Suprapubic skin (tissue), 4 donors: ENCODE data around the gene CAMTA1. TPM values are rescaled to one million over a fixed set of nuclear protein-coding genes. Genes with fewer than 3 reads are reported as not detected.

Experiments used
- DNase-seq, 2 donors: peaks; one replicate each; pipeline ENCODE4 v3.0.0-alpha.2; 2019; ENCODE audit warnings: low spot score in 2 of 2
- H3K27ac ChIP-seq: fragments of 200-600 bp; sonication (generic); one replicate; pipeline ENCODE4 v1.5.1; 2019
- H3K27me3 ChIP-seq: fragments of 200-600 bp; sonication (generic); one replicate; pipeline ENCODE4 v1.5.1; 2019
- H3K36me3 ChIP-seq: fragments of 200-600 bp; sonication (generic); one replicate; pipeline ENCODE4 v1.5.1; 2019
- H3K4me1 ChIP-seq: fragments of 200-600 bp; sonication (generic); one replicate; pipeline ENCODE4 v1.5.1; 2019
- H3K4me3 ChIP-seq: fragments of 200-600 bp; sonication (generic); one replicate; pipeline ENCODE4 v1.5.1; 2019; ENCODE audit warnings: mild to moderate bottlenecking
- H3K9me3 ChIP-seq: fragments of 200-600 bp; sonication (generic); one replicate; pipeline ENCODE4 v1.5.1; 2019
- CTCF ChIP-seq, 2 donors: fragments of 200-600 bp in 1 of 2; fragments of 450-650 bp in 1 of 2; sonication (generic) in 1 of 2; IDR thresholded peaks; one replicate each; pipeline ENCODE4 v1.5.1; 2016 to 2019; ENCODE audit warnings: antibody characterized with exemption in 2 of 2, mild to moderate bottlenecking in 1 of 2, moderate library complexity in 1 of 2
- EP300 ChIP-seq: sonication (generic); formaldehyde crosslinking; IDR thresholded peaks from one replicate; pipeline ENCODE4 v1.6.1; 2017; ENCODE audit warnings: antibody characterized with exemption
- POLR2A ChIP-seq, 2 donors: fragments of 450-650 bp; IDR thresholded peaks; one replicate each; pipeline ENCODE4 v1.6.1; 2017; ENCODE audit warnings: antibody characterized with exemption in 2 of 2, mild to moderate bottlenecking in 2 of 2, moderate library complexity in 2 of 2
- POLR2AphosphoS5 ChIP-seq, 3 donors: sonication (generic); formaldehyde crosslinking; IDR thresholded peaks; one replicate each; pipeline ENCODE4 v1.6.1; 2017; ENCODE audit warnings: antibody characterized with exemption in 3 of 3
- WGBS: methylation state at CpG from one replicate; pipeline ENCODE4 v1.1.5; 2018; 5-methylcytosine and 5-hydroxymethylcytosine counted together
- total RNA-seq, 4 donors: library from RNA; depleted of rRNA; stranded (reverse); fragments of >200 nt; gene quantifications; one replicate each; pipeline ENCODE4 v1.1.0, GENCODE V29; 2016

The CAMTA1 gene
- total RNA-seq, 4 donors from 2014 or later, result 40.4 to 54.1 (median 46.6) TPM

- H3K27me3 ChIP-seq, result peaks cover 15% of the 10 kb centered on the region
- no peak overlapping the region for H3K4me3 ChIP-seq
- no peaks in the 10 kb centered on the region for H3K4me1 ChIP-seq
- DNase-seq, result no peak
- TF ChIP-seq POLR2AphosphoS5 (IDR thresholded peaks at IDR 0.05), result no peak
- TF ChIP-seq CTCF (IDR thresholded peaks at IDR 0.05), result no peak
- TF ChIP-seq EP300, result no peak
- no peak for TF ChIP-seq POLR2A (IDR thresholded peaks at IDR 0.05)
- H3K9me3 ChIP-seq, result no peaks in the 10 kb centered on the region
- H3K36me3 ChIP-seq, result no peaks in the 10 kb centered on the region
- H3K27ac ChIP-seq, result no peak overlapping the region
These were observed 211.1 kb downstream of the CAMTA1 start for GRCh38 chr1:6996371-6996770.

- no peaks in the 10 kb centered on the region for H3K36me3 ChIP-seq
- H3K27me3 ChIP-seq, result peaks cover 15% of the 10 kb centered on the region
- H3K27ac ChIP-seq, result no peak overlapping the region
- TF ChIP-seq CTCF (IDR thresholded peaks at IDR 0.05) (no peak), POLR2AphosphoS5 (IDR thresholded peaks at IDR 0.05) (no peak), POLR2A (IDR thresholded peaks at IDR 0.05) (no peak), EP300 (no peak)
- no peaks in the 10 kb centered on the region for H3K4me1 ChIP-seq
- 82% methylated on average over 10 of the region's 10 CpGs for WGBS
- no peak overlapping the region for H3K4me3 ChIP-seq
- no peaks in the 10 kb centered on the region for H3K9me3 ChIP-seq
- no peak for DNase-seq
These were observed 211.6 kb downstream of the CAMTA1 start for GRCh38 chr1:6996866-6997265.

- no peak overlapping the region for H3K4me3 ChIP-seq
- no peaks in the 10 kb centered on the region for H3K36me3 ChIP-seq
- H3K27ac ChIP-seq, result no peak overlapping the region
- TF ChIP-seq EP300, result no peak
- no peak for TF ChIP-seq POLR2A (IDR thresholded peaks at IDR 0.05)
- TF ChIP-seq CTCF (IDR thresholded peaks at IDR 0.05), result no peak
- no peak for TF ChIP-seq POLR2AphosphoS5 (IDR thresholded peaks at IDR 0.05)
- no peak for DNase-seq
- H3K4me1 ChIP-seq, result no peaks in the 10 kb centered on the region
- H3K9me3 ChIP-seq, result no peaks in the 10 kb centered on the region
- peaks cover 15% of the 10 kb centered on the region for H3K27me3 ChIP-seq
- 68% methylated on average over 10 of the region's 10 CpGs for WGBS
These were observed 213.0 kb downstream of the CAMTA1 start for GRCh38 chr1:6998267-6998666.

GRCh38 chr1:6999826-7000225 is 214.6 kb downstream of the CAMTA1 start:
- Histone ChIP-seq H3K9me3 (no peaks in the 10 kb centered on the region), H3K4me1 (no peaks in the 10 kb centered on the region), H3K36me3 (no peaks in the 10 kb centered on the region), H3K27ac (no peak overlapping the region), H3K27me3 (peaks cover 15% of the 10 kb centered on the region), H3K4me3 (no peak overlapping the region)
- 89% methylated on average over 6 of the region's 6 CpGs for WGBS
- no peak for TF ChIP-seq CTCF (IDR thresholded peaks at IDR 0.05)
- TF ChIP-seq POLR2AphosphoS5 (IDR thresholded peaks at IDR 0.05), result no peak
- TF ChIP-seq POLR2A (IDR thresholded peaks at IDR 0.05), result no peak
- no peak for TF ChIP-seq EP300
- no peak for DNase-seq

- no peak overlapping the region for H3K4me3 ChIP-seq
- H3K4me1 ChIP-seq, result no peaks in the 10 kb centered on the region
- H3K27me3 ChIP-seq, result peaks cover 12% of the 10 kb centered on the region
- no peaks in the 10 kb centered on the region for H3K36me3 ChIP-seq
- DNase-seq, result no peak
- TF ChIP-seq EP300 (no peak), CTCF (IDR thresholded peaks at IDR 0.05) (no peak), POLR2A (IDR thresholded peaks at IDR 0.05) (no peak), POLR2AphosphoS5 (IDR thresholded peaks at IDR 0.05) (no peak)
- no peak overlapping the region for H3K27ac ChIP-seq
- no peaks in the 10 kb centered on the region for H3K9me3 ChIP-seq
- 88% methylated on average over 3 of the region's 3 CpGs for WGBS
These were observed 215.5 kb downstream of the CAMTA1 start for GRCh38 chr1:7000720-7001119.
